Retinal pigment epithelial cell (primary cell): Measurements from ENCODE around the gene UNC79.

Experiments
- DNase-seq: peaks from one replicate; pipeline ENCODE4 v3.0.0-alpha.2; 2010; ENCODE audit warnings: low read depth
- H3K4me3 ChIP-seq: 2 replicates; pipeline ENCODE4 v1.5.1; 2011; ENCODE audit warnings: mild to moderate bottlenecking, low read length, control low read depth, moderate library complexity
- CTCF ChIP-seq: conservative IDR thresholded peaks from 2 replicates; pipeline ENCODE4 v1.5.1; 2011; ENCODE audit warnings: low read depth, low read length, control low read depth, inconsistent platforms

UNC79 gene

GRCh38 chr14:93736378-93737014 lies 305.8 kb downstream of the UNC79 start:
- peak; percentile 13 for TF ChIP-seq CTCF
- no peak for DNase-seq
- H3K4me3 ChIP-seq, result no peak overlapping the region

- TF ChIP-seq CTCF, result no peak
- H3K4me3 ChIP-seq, result no peak overlapping the region
- no peak for DNase-seq
Measured at GRCh38 chr14:93737634-93738033, 306.9 kb downstream of the UNC79 start.

- no peak overlapping the region for H3K4me3 ChIP-seq
- DNase-seq, result no peak
- no peak for TF ChIP-seq CTCF
Measured at GRCh38 chr14:93741556-93742230, 311.0 kb downstream of the UNC79 start.

- TF ChIP-seq CTCF, result no peak
- no peak for DNase-seq
- no peak overlapping the region for H3K4me3 ChIP-seq
Measured at GRCh38 chr14:93742761-93743160, 312.0 kb downstream of the UNC79 start.

- no peak overlapping the region for H3K4me3 ChIP-seq
- no peak for TF ChIP-seq CTCF
- DNase-seq, result no peak
Measured at GRCh38 chr14:93743270-93744060, 312.7 kb downstream of the UNC79 start.

GRCh38 chr14:93744176-93744575 lies 313.4 kb downstream of the UNC79 start:
- H3K4me3 ChIP-seq, result no peak overlapping the region
- no peak for TF ChIP-seq CTCF
- DNase-seq, result no peak
